NAMALWA (cell line): ENCODE data around the gene ZFP69B.

ENCODE experiments used
- DNase-seq: peaks from one replicate; pipeline ENCODE4 v3.0.0-alpha.2; 2015; ENCODE audit warnings: low spot score

The ZFP69B gene

GRCh38 chr1:40449684-40450494 is at the start of gene ZFP69B:
Gene ZFP69B, plus strand, starts transcription at chr1:40450476. Its CDS starts 486 bp downstream, at chr1:40450962.
- peak; percentile 92 for DNase-seq

GRCh38 chr1:40401473-40402201 is 48.6 kb upstream of the ZFP69B start:
- peak; percentile 31 for DNase-seq

GRCh38 chr1:40404670-40405462 is 45.4 kb upstream of the ZFP69B start:
- peak; percentile 78 for DNase-seq

- no peak for DNase-seq
Observed at GRCh38 chr1:40405812-40406211, 44.5 kb upstream of the ZFP69B start.

- DNase-seq: no peak
Observed at GRCh38 chr1:40407453-40407852, 42.8 kb upstream of the ZFP69B start.

- DNase-seq: no peak
Observed at GRCh38 chr1:40409467-40409866, 40.8 kb upstream of the ZFP69B start.

GRCh38 chr1:40411294-40411693 is 39.0 kb upstream of the ZFP69B start:
- no peak for DNase-seq

GRCh38 chr1:40411843-40412242 is 38.4 kb upstream of the ZFP69B start:
- DNase-seq: no peak

- no peak for DNase-seq
Observed at GRCh38 chr1:40413527-40414252, 36.6 kb upstream of the ZFP69B start.

GRCh38 chr1:40414331-40414730 is 35.9 kb upstream of the ZFP69B start:
- no peak for DNase-seq

GRCh38 chr1:40416709-40417108 is 33.6 kb upstream of the ZFP69B start:
- DNase-seq: no peak

- DNase-seq: no peak
Observed at GRCh38 chr1:40421431-40422384, 28.6 kb upstream of the ZFP69B start.

GRCh38 chr1:40422630-40423263 is 27.5 kb upstream of the ZFP69B start:
- no peak for DNase-seq

- DNase-seq: no peak
Observed at GRCh38 chr1:40423264-40423642, 27.0 kb upstream of the ZFP69B start.

- DNase-seq: no peak
Observed at GRCh38 chr1:40423951-40424618, 26.2 kb upstream of the ZFP69B start.

GRCh38 chr1:40425198-40425597 is 25.1 kb upstream of the ZFP69B start:
- no peak for DNase-seq

GRCh38 chr1:40431385-40431784 is 18.9 kb upstream of the ZFP69B start:
- DNase-seq: no peak

GRCh38 chr1:40432644-40433390 is 17.5 kb upstream of the ZFP69B start:
- DNase-seq: no peak

- no peak for DNase-seq
Observed at GRCh38 chr1:40435471-40435870, 14.8 kb upstream of the ZFP69B start.
